GM18519 (cell line): ENCODE measurements around the gene FSHR.

Experiments used
- ATAC-seq: cut with Tn5 transposase; IDR thresholded peaks from one replicate; pipeline ENCODE4 v1.9.1; 2021; ENCODE audit warnings: mild to moderate bottlenecking, moderate library complexity; ENCODE audit not compliant: unreplicated experiment, low FRiP score

FSHR gene

DNA sequence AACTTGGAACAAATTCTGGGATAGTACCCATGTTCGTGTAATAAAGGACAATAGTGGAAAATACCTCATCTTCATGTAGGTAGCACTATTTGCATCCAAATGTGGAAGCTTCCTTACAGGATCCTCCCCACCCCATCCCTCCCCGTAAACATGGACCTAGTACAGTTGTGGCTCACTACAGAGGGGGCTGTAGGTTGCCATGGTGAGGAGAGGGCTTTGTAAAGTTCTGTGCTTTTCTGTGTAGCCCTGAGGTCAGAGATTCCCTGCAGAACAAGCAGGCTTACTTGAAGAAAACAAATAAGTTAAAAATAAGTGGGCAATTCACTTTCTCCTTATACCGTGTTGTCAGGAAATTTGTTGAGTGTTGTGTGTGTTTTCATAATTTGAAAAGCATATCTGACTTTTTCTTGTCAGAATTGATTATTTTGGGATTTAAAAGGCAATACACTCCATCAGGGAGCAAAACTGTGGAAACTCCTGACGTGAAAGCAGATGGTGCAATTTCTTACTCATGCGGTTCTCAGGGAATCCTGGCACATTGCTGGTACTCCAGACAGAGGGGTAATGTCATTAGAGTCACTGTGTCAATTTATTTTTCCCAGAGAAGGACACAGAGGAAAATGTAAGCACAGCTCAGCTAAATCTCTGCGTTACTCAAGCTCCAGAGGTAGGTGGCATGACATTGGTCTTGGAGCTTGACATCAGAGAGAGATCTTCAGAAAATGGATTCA is 224.6 kb downstream of the FSHR start:
- ATAC-seq: no peak

DNA sequence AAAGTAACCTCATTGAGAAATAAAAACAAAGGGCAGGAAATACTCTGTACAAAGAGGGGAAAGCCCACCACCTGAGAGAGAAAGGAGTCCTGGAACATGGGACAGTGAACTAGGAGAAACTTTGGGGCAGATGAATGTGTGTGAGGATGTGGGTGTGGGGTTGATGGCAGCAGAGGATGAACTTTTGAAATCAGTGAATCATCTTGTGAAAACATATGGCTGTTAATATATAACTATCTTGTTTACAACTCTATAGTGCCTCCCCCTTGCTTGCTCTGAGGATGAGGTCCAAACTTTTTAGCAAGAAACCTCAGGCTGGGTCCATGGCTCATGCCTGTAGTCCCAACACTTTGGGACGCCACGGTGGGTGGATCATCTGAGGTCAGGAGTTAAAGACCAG is 227.0 kb downstream of the FSHR start:
- no peak for ATAC-seq

- no peak for ATAC-seq
Measured at GRCh38 chr2:48915884-48916283, 238.4 kb downstream of the FSHR start.

GRCh38 chr2:48915227-48915626 is 239.1 kb downstream of the FSHR start:
- ATAC-seq: no peak

DNA sequence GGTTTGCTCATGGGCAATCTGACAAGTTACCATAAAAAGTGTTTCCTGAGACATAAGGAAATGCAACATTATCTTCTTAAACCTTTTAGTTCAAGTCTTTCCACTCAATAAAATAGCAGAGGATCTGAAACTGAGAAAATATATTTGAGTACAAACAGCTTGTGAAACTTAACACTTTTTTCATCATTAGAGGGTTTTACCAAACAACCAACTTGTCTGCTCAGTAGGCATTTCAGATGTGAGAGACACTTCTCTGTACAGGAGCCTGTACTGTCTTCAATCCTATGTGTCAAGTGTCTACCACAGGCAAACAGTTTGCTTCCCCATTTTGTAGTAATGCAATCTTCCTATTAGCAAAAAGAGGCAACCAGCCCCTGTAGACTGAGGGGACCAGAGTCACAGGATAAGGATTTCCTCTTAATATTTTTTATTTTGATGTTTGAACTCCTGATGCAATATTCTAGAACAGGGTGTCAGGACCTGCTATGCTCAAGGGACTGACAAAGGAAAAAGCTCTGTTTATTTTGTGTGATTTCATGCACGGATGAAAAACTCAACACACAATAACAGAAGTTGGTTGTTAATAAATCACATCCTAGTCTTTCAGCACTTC is 239.7 kb downstream of the FSHR start:
- peak; percentile 87 for ATAC-seq
